ENCODE data around the gene RNASE11.
"Not testable (repeated sequence)": the region's sequence is repeated elsewhere in the genome, so short reads cannot be mapped to it uniquely, and the experiment has no call there.

RNASE11 gene

DNA sequence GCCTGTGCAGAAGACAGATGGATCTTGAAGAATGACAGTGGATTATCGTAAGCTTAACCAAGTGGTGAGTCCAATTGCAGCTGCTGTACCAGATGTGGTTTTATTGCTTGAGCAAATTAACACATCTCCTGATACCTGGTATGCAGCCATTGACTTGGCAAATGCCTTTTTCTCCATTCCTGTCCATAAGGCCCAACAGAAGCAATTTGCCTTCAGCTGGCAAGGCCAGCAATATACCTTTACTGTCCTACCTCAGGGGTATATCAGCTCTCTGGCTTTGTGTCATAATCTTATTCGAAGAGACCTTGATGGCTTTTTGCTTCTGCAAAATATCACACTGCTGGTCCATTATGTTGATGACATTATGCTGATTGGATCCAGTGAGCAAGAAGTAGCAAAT, 17.9 kb downstream of the RNASE11 start:
- H3K36me3 ChIP-seq (ENCODE audit: control insufficient read depth in 2 of 2, insufficient read depth in 1 of 2, low read length in 2 of 2); H3K4me1 ChIP-seq (ENCODE audit: control insufficient read depth, insufficient read depth, low read length); H3K4me3 ChIP-seq (ENCODE audit: low read depth, low read length); H3K9me3 ChIP-seq (ENCODE audit: control insufficient read depth, insufficient read depth, low read depth, low read length); CTCF ChIA-PET; H3K27ac ChIP-seq (ENCODE audit: extremely low read depth, low read depth, low read length); POLR2A ChIA-PET: not testable (repeated sequence)
- TF ChIP-seq ZNF157 (tag by site-specific recombination; IDR thresholded peaks at IDR 0.05), result peak; percentile 90

DNA sequence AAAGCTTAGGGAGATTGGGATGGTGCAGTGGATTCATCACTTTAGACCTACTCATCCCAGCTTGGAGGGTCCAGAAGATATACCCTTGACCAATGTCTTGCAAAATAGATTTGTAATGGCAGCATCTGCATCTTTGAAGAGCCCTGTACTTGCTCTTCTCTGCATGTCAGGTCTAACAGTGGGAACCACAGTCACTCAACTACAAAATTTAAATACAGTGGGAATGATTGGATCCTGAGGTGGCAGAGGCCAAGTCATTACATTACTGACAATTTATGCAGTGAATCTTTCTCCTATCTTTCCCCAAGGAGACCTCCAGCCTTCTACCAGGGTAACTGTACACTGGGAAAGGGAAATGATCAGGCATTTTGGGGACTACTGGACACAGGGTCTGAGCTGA, 18.7 kb downstream of the RNASE11 start:
- H3K4me1 ChIP-seq (ENCODE audit: control insufficient read depth, insufficient read depth, low read length), result no peaks in the 10 kb centered on the region
- no peaks in the 10 kb centered on the region for H3K9me3 ChIP-seq (ENCODE audit: control insufficient read depth, insufficient read depth, low read depth, low read length)
- CTCF ChIA-PET, result no interaction called here
- TF ChIP-seq ZNF302 (tag by site-specific recombination; IDR thresholded peaks at IDR 0.05; ENCODE audit: low read depth) (peak; percentile 94), ZNF639 (tag by site-specific recombination; IDR thresholded peaks at IDR 0.05) (no peak)
- no peaks in the 10 kb centered on the region for H3K36me3 ChIP-seq (ENCODE audit: control insufficient read depth in 2 of 2, insufficient read depth in 1 of 2, low read length in 2 of 2)
- H3K27ac ChIP-seq (ENCODE audit: extremely low read depth, low read depth, low read length), result no peak overlapping the region
- H3K4me3 ChIP-seq (ENCODE audit: low read depth, low read length), result no peak overlapping the region
- POLR2A ChIA-PET, result no interaction called here

GRCh38 chr14:20568393-20568792, 19.4 kb downstream of the RNASE11 start:
- Histone ChIP-seq H3K27ac (ENCODE audit: extremely low read depth, low read depth, low read length) (no peak overlapping the region), H3K36me3 (ENCODE audit: control insufficient read depth in 2 of 2, insufficient read depth in 1 of 2, low read length in 2 of 2) (no peaks in the 10 kb centered on the region), H3K4me3 (ENCODE audit: low read depth, low read length) (no peak overlapping the region), H3K4me1 (ENCODE audit: control insufficient read depth, insufficient read depth, low read length) (no peaks in the 10 kb centered on the region), H3K9me3 (ENCODE audit: control insufficient read depth, insufficient read depth, low read depth, low read length) (no peaks in the 10 kb centered on the region)
- TF ChIP-seq ZNF530 (tag by site-specific recombination; IDR thresholded peaks at IDR 0.05; ENCODE audit: low read depth) (no peak), ZNF426 (tag by site-specific recombination; IDR thresholded peaks at IDR 0.05) (no peak), ZNF18 (tag by site-specific recombination; IDR thresholded peaks at IDR 0.05) (no peak), ZNF121 (tag by site-specific recombination; IDR thresholded peaks at IDR 0.05) (no peak), ZNF670 (tag by site-specific recombination; IDR thresholded peaks at IDR 0.05; ENCODE audit: low read depth) (no peak), HOXA7 (CRISPR knock-in tag; IDR thresholded peaks at IDR 0.05; ENCODE audit: borderline replicate concordance) (no peak), SP7 (tag by site-specific recombination; IDR thresholded peaks at IDR 0.05) (no peak), ZNF701 (tag by site-specific recombination; IDR thresholded peaks at IDR 0.05) (no peak), ZNF621 (tag by site-specific recombination; IDR thresholded peaks at IDR 0.05) (no peak), ZNF394 (tag by site-specific recombination; IDR thresholded peaks at IDR 0.05; ENCODE audit: borderline replicate concordance) (no peak), ZNF555 (tag by site-specific recombination; conservative IDR thresholded peaks at IDR 0.05) (no peak), ZBTB7A (tag by site-specific recombination; IDR thresholded peaks at IDR 0.05; ENCODE audit: low read depth) (no peak), ZNF624 (tag by site-specific recombination; IDR thresholded peaks at IDR 0.05) (no peak), ZNF776 (tag by site-specific recombination; IDR thresholded peaks at IDR 0.05; ENCODE audit: borderline replicate concordance) (no peak), ZBTB49 (tag by site-specific recombination; IDR thresholded peaks at IDR 0.05; ENCODE audit: low read depth) (no peak)
- TF ChIP-seq, protein P1, sequence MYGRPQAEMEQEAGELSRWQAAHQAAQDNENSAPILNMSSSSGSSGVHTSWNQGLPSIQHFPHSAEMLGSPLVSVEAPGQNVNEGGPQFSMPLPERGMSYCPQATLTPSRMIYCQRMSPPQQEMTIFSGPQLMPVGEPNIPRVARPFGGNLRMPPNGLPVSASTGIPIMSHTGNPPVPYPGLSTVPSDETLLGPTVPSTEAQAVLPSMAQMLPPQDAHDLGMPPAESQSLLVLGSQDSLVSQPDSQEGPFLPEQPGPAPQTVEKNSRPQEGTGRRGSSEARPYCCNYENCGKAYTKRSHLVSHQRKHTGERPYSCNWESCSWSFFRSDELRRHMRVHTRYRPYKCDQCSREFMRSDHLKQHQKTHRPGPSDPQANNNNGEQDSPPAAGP (tag by site-specific recombination; IDR thresholded peaks at IDR 0.05), result no peak
- TF ChIP-seq, protein P2, sequence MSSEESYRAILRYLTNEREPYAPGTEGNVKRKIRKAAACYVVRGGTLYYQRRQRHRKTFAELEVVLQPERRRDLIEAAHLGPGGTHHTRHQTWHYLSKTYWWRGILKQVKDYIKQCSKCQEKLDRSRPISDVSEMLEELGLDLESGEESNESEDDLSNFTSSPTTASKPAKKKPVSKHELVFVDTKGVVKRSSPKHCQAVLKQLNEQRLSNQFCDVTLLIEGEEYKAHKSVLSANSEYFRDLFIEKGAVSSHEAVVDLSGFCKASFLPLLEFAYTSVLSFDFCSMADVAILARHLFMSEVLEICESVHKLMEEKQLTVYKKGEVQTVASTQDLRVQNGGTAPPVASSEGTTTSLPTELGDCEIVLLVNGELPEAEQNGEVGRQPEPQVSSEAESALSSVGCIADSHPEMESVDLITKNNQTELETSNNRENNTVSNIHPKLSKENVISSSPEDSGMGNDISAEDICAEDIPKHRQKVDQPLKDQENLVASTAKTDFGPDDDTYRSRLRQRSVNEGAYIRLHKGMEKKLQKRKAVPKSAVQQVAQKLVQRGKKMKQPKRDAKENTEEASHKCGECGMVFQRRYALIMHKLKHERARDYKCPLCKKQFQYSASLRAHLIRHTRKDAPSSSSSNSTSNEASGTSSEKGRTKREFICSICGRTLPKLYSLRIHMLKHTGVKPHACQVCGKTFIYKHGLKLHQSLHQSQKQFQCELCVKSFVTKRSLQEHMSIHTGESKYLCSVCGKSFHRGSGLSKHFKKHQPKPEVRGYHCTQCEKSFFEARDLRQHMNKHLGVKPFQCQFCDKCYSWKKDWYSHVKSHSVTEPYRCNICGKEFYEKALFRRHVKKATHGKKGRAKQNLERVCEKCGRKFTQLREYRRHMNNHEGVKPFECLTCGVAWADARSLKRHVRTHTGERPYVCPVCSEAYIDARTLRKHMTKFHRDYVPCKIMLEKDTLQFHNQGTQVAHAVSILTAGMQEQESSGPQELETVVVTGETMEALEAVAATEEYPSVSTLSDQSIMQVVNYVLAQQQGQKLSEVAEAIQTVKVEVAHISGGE (tag by site-specific recombination; conservative IDR thresholded peaks at IDR 0.05; ENCODE audit: low read depth), result no peak
- TF ChIP-seq, protein P3, sequence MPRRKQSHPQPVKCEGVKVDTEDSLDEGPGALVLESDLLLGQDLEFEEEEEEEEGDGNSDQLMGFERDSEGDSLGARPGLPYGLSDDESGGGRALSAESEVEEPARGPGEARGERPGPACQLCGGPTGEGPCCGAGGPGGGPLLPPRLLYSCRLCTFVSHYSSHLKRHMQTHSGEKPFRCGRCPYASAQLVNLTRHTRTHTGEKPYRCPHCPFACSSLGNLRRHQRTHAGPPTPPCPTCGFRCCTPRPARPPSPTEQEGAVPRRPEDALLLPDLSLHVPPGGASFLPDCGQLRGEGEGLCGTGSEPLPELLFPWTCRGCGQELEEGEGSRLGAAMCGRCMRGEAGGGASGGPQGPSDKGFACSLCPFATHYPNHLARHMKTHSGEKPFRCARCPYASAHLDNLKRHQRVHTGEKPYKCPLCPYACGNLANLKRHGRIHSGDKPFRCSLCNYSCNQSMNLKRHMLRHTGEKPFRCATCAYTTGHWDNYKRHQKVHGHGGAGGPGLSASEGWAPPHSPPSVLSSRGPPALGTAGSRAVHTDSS (tag by site-specific recombination; IDR thresholded peaks at IDR 0.05), result no peak
- POLR2A ChIA-PET, result no interaction called here
- CTCF ChIA-PET, result no interaction called here

Measured in HEK293 (cell line).